Keratinocyte (primary cell): ENCODE measurements around the gene AHNAK. TPM values are rescaled to one million over a fixed set of nuclear protein-coding genes. Genes with fewer than 3 reads are reported as not detected.

Experiments used
- DNase-seq: peaks from one replicate; pipeline ENCODE4 v3.0.0-alpha.2; 2011; ENCODE audit warnings: low read depth, missing footprints, low spot score
- FAIRE-seq: peaks from 2 replicates; lab custom pipeline; 2011; peaks lifted over from hg19 to GRCh38; lab: Jason Lieb, UNC
- H2AFZ ChIP-seq: 2 replicates; pipeline ENCODE4 v1.6.0; 2012; ENCODE audit warnings: low read length, control low read depth, inconsistent platforms; ENCODE audit not compliant: control insufficient read depth
- H3K27ac ChIP-seq: 2 replicates; pipeline ENCODE4 v1.5.1; 2011; ENCODE audit warnings: low read length; ENCODE audit not compliant: control insufficient read depth, insufficient read depth
- H3K27me3 ChIP-seq: 3 replicates; pipeline ENCODE4 v1.6.0; 2011; ENCODE audit warnings: low read length; ENCODE audit not compliant: control insufficient read depth, insufficient read depth; ENCODE audit errors: extremely low read depth
- H3K36me3 ChIP-seq, 2 experiments: 2 replicates in 1 of 2; 3 replicates in 1 of 2; pipeline ENCODE4 v1.5.1; 2011; ENCODE audit warnings: low read length in 2 of 2, mild to moderate bottlenecking in 1 of 2; ENCODE audit not compliant: control insufficient read depth in 2 of 2, insufficient read depth in 2 of 2; ENCODE audit errors: extremely low read depth in 1 of 2
- H3K4me1 ChIP-seq: 3 replicates; pipeline ENCODE4 v1.5.1; 2011; ENCODE audit warnings: low read length; ENCODE audit not compliant: control insufficient read depth, insufficient read depth; ENCODE audit errors: extremely low read depth
- H3K4me2 ChIP-seq: 3 replicates; pipeline ENCODE4 v1.6.0; 2011; ENCODE audit warnings: low read depth, low read length; ENCODE audit not compliant: control insufficient read depth, insufficient read depth; ENCODE audit errors: extremely low read depth
- H3K4me3 ChIP-seq, 3 experiments: fragments of 200-600 bp in 1 of 3; sonication (generic) in 1 of 3; 2 replicates in 2 of 3; 3 replicates in 1 of 3; pipeline ENCODE4 v1.5.1; 2011 to 2016; ENCODE audit warnings: low read length in 3 of 3, mild to moderate bottlenecking in 3 of 3, control low read depth in 2 of 3, inconsistent platforms in 1 of 3, low read depth in 1 of 3, mixed read lengths in 1 of 3, mixed run types in 1 of 3, moderate library complexity in 1 of 3; ENCODE audit not compliant: control insufficient read depth in 2 of 3, insufficient read depth in 2 of 3; ENCODE audit errors: extremely low read depth in 1 of 3
- H3K79me2 ChIP-seq: 2 replicates; pipeline ENCODE4 v1.6.0; 2012; ENCODE audit warnings: low read length; ENCODE audit not compliant: control insufficient read depth, insufficient read depth
- H3K9ac ChIP-seq: 3 replicates; pipeline ENCODE4 v1.6.0; 2011; ENCODE audit warnings: low read length; ENCODE audit not compliant: control insufficient read depth, insufficient read depth; ENCODE audit errors: extremely low read depth
- H3K9me1 ChIP-seq: 3 replicates; pipeline ENCODE4 v1.6.0; 2011; ENCODE audit warnings: low read length; ENCODE audit not compliant: control insufficient read depth, insufficient read depth; ENCODE audit errors: extremely low read depth
- H3K9me3 ChIP-seq: 2 replicates; pipeline ENCODE4 v1.5.1; 2012; ENCODE audit warnings: low read depth, low read length; ENCODE audit not compliant: control insufficient read depth
- H4K20me1 ChIP-seq: 3 replicates; pipeline ENCODE4 v1.6.0; 2011; ENCODE audit warnings: low read length; ENCODE audit not compliant: control insufficient read depth, insufficient read depth; ENCODE audit errors: extremely low read depth
- CTCF ChIP-seq, 3 experiments: IDR thresholded peaks in 1 of 3; conservative IDR thresholded peaks in 1 of 3; optimal IDR thresholded peaks in 1 of 3; 2 replicates in 2 of 3; 3 replicates in 1 of 3; pipeline versions ENCODE3 to v1.5.1; 2011; ENCODE audit warnings: low read length in 3 of 3, mild to moderate bottlenecking in 3 of 3, moderate library complexity in 2 of 3, control low read depth in 1 of 3, inconsistent platforms in 1 of 3; ENCODE audit not compliant: insufficient read depth in 2 of 3; ENCODE audit errors: extremely low read depth in 1 of 3
- EZH2 ChIP-seq: IDR thresholded peaks from one replicate; pipeline ENCODE4 v1.6.1; 2012; ENCODE audit warnings: inconsistent platforms, mild to moderate bottlenecking, low read length, moderate library complexity
- dilution Hi-C: fragments of 300-500 bp; cut with MboI; formaldehyde crosslinking; loops from one replicate; pipeline ENCODE4 v1.7.0; 2020; ENCODE audit warnings: low sequenced_read_pairs; ENCODE audit not compliant: extremely low pct_ligation_motif_present
- polyA plus RNA-seq, 5 experiments: library from polyadenylated mRNA; depleted of rRNA in 3 of 5; stranded (reverse) in 3 of 5; stranded (forward) in 1 of 5; unstranded in 1 of 5; fragments of >200 nt; gene quantifications; 1 replicate in 1 of 5; 2 replicates in 3 of 5; 3 replicates in 1 of 5; pipeline versions ENCODE4 v1.2.1 to v1.2.3, GENCODE V29; 2011 to 2012; ENCODE audit warnings: missing spikeins in 2 of 5, low read depth in 1 of 5, low replicate concordance in 1 of 5

AHNAK gene
- polyA plus RNA-seq, 1 donor (not counting 4 experiments of a cell fraction or from before 2014, with no cell fraction given) = 220 TPM

- no peaks in the 10 kb centered on the region for H3K9me3 ChIP-seq
- dilution Hi-C loops = no loop called here
Measured at GRCh38 chr11:62452261-62452660, 94.3 kb downstream of the AHNAK start.

GRCh38 chr11:62451241-62451621 is 95.4 kb downstream of the AHNAK start:
- dilution Hi-C loops = no loop called here
- Histone ChIP-seq H2AFZ (no peak overlapping the region), H3K4me1 (no peaks in the 10 kb centered on the region), H3K9me3 (no peaks in the 10 kb centered on the region), H4K20me1 (no peaks in the 10 kb centered on the region), H3K27ac (no peak overlapping the region), H3K27me3 (no peaks in the 10 kb centered on the region), H3K4me2 (no peak overlapping the region), H3K36me3 (no peaks in the 10 kb centered on the region), H3K9me1 (no peaks in the 10 kb centered on the region), H3K79me2 (no peaks in the 10 kb centered on the region), H3K9ac (no peak overlapping the region), H3K4me3 (no peak overlapping the region)
- no peak for DNase-seq
- TF ChIP-seq CTCF (optimal IDR thresholded peaks at IDR 0.05 in 1 of 3, IDR thresholded peaks at IDR 0.05 in 1 of 3, conservative IDR thresholded peaks at IDR 0.05 in 1 of 3; ENCODE audit: extremely low read depth in 1 of 3, insufficient read depth in 2 of 3, low read length in 3 of 3) (no peak), EZH2 (no peak)
- FAIRE-seq = no peak

More at GRCh38 chr11:62452261-62452660, 94.3 kb downstream of the AHNAK start:
- Histone ChIP-seq H3K27ac (no peak overlapping the region), H3K36me3 (no peaks in the 10 kb centered on the region), H3K27me3 (no peaks in the 10 kb centered on the region), H3K4me3 (no peak overlapping the region), H3K9ac (no peak overlapping the region), H3K79me2 (no peaks in the 10 kb centered on the region), H3K4me2 (no peak overlapping the region), H3K9me1 (no peaks in the 10 kb centered on the region), H3K4me1 (no peaks in the 10 kb centered on the region), H4K20me1 (no peaks in the 10 kb centered on the region), H2AFZ (no peak overlapping the region)
- TF ChIP-seq CTCF (optimal IDR thresholded peaks at IDR 0.05 in 1 of 3, IDR thresholded peaks at IDR 0.05 in 1 of 3, conservative IDR thresholded peaks at IDR 0.05 in 1 of 3; ENCODE audit: extremely low read depth in 1 of 3, insufficient read depth in 2 of 3, low read length in 3 of 3) (no peak), EZH2 (no peak)
- DNase-seq (no peak), FAIRE-seq (no peak)
